ENCODE measurements around the gene SUPT3H.

GRCh38 chr6:44789061-44789460 lies 588.7 kb downstream of the SUPT3H start:
- no peak for TF ChIP-seq SUZ12 (IDR thresholded peaks at IDR 0.05; ENCODE audit: extremely low read depth, insufficient read depth, insufficient read length)
- no peak for TF ChIP-seq YY1 (IDR thresholded peaks at IDR 0.05; ENCODE audit: insufficient read depth, insufficient read length)
- TF ChIP-seq ZNF274 (IDR thresholded peaks at IDR 0.05; ENCODE audit: low read depth, low read length): no peak
